ENCODE results near the gene CRTAP.

GRCh38 chr3:33099109-33099645 lies 14.6 kb upstream of the CRTAP start:
- TF ChIP-seq CTCF (conservative IDR thresholded peaks at IDR 0.05) = no peak
- no peak for TF ChIP-seq ZFX (IDR thresholded peaks at IDR 0.05)

Data from C4-2B (cell line).